GM12874 (cell line): ENCODE results near the gene SIRPG.

Experiments used
- TF ChIP-seq, protein P1 (sequence below): IDR thresholded peaks from 2 replicates; pipeline ENCODE4 v1.5.1; 2011; ENCODE audit warnings: low read depth, mild to moderate bottlenecking, control low read depth, low read length, moderate library complexity; ENCODE audit not compliant: insufficient read depth

SIRPG gene

GRCh38 chr20:1600736-1601135 lies 56.8 kb downstream of the SIRPG start:
- TF ChIP-seq, protein P1, sequence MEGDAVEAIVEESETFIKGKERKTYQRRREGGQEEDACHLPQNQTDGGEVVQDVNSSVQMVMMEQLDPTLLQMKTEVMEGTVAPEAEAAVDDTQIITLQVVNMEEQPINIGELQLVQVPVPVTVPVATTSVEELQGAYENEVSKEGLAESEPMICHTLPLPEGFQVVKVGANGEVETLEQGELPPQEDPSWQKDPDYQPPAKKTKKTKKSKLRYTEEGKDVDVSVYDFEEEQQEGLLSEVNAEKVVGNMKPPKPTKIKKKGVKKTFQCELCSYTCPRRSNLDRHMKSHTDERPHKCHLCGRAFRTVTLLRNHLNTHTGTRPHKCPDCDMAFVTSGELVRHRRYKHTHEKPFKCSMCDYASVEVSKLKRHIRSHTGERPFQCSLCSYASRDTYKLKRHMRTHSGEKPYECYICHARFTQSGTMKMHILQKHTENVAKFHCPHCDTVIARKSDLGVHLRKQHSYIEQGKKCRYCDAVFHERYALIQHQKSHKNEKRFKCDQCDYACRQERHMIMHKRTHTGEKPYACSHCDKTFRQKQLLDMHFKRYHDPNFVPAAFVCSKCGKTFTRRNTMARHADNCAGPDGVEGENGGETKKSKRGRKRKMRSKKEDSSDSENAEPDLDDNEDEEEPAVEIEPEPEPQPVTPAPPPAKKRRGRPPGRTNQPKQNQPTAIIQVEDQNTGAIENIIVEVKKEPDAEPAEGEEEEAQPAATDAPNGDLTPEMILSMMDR: no peak

- TF ChIP-seq, protein P1: no peak
Observed at GRCh38 chr20:1595333-1595732, 62.2 kb downstream of the SIRPG start.

DNA sequence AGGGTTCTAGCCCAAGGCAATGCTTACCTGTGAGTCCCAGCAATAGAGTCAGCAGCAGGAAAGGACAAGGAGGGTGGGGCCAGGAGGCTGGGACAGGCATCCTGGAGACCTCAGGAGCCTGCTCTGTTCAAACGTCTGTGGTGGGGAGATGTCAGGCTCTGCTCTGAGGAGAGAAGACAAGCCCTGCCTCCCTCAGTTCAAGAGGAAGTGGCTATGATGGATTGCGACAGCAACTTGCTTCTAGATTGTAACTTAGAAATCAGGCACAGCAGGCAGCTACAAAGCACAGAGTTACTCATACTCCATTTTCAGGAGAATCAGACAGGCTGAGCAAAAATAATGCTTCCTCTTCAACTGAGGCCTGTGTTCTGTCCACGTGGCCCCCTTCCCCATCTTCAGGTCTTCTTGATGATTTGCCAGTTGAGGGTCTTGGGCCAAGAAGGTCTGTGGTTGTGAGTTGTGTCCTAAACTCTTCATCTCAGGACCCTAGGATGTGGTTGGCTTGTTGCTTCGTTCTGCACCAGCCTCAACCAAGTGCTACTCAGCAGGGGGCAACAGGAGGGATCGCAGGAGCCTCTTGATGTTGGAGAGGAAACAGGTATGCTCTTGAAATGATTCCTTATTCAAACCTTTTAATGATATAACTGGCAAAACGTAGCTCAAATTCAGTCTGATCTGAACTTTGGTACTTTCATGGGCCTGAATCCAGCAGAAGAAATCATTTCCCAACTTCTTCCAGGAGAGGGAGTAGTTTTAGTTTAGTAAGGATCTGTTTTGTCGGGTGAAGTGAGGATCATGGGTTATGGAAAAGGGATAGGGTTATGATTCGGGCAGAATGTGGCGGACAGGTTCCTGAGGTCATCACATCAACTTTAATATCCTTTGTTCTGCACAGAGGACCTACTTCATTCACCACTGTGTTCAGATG lies 68.8 kb downstream of the SIRPG start:
- TF ChIP-seq, protein P1: no peak

- TF ChIP-seq, protein P1: no peak
Observed at GRCh38 chr20:1587781-1588532, 69.6 kb downstream of the SIRPG start.

- TF ChIP-seq, protein P1: no peak
Observed at GRCh38 chr20:1579488-1579887, 78.1 kb downstream of the SIRPG start.
